Measurements from ENCODE around the gene TNFSF15.

TNFSF15 gene

GRCh38 chr9:114775121-114775520, 30.7 kb downstream of the TNFSF15 start:
- Histone ChIP-seq H2AFZ (ENCODE audit: low read length, unreplicated experiment) (no peak overlapping the region), H3K36me3 (ENCODE audit: insufficient read depth, low read length) (no peaks in the 10 kb centered on the region), H3K4me1 (ENCODE audit: control insufficient read depth, insufficient read depth, low read length, unreplicated experiment) (peaks cover 15% of the 10 kb centered on the region), H3K27ac (ENCODE audit: low read depth, low read length) (no peak overlapping the region), H3K4me3 (ENCODE audit: low read depth, low read length) (no peak overlapping the region), H3K27me3 (ENCODE audit: insufficient read depth, low read length) (no peaks in the 10 kb centered on the region), H3K79me2 (ENCODE audit: control insufficient read depth, insufficient read depth, low read length, unreplicated experiment) (no peaks in the 10 kb centered on the region)

GRCh38 chr9:114774524-114774923, 31.3 kb downstream of the TNFSF15 start:
- Histone ChIP-seq H3K79me2 (ENCODE audit: control insufficient read depth, insufficient read depth, low read length, unreplicated experiment) (no peaks in the 10 kb centered on the region), H3K4me3 (ENCODE audit: low read depth, low read length) (no peak overlapping the region), H3K4me1 (ENCODE audit: control insufficient read depth, insufficient read depth, low read length, unreplicated experiment) (peaks cover 14% of the 10 kb centered on the region), H3K27me3 (ENCODE audit: insufficient read depth, low read length) (no peaks in the 10 kb centered on the region), H3K27ac (ENCODE audit: low read depth, low read length) (no peak overlapping the region), H3K36me3 (ENCODE audit: insufficient read depth, low read length) (no peaks in the 10 kb centered on the region), H2AFZ (ENCODE audit: low read length, unreplicated experiment) (no peak overlapping the region)

- Histone ChIP-seq H3K27ac (ENCODE audit: low read depth, low read length) (no peak overlapping the region), H3K36me3 (ENCODE audit: insufficient read depth, low read length) (no peaks in the 10 kb centered on the region), H3K27me3 (ENCODE audit: insufficient read depth, low read length) (peaks cover 9% of the 10 kb centered on the region; the same call in 1 of the 2 replicates), H3K79me2 (ENCODE audit: control insufficient read depth, insufficient read depth, low read length, unreplicated experiment) (no peaks in the 10 kb centered on the region), H3K4me3 (ENCODE audit: low read depth, low read length) (no peak overlapping the region), H2AFZ (ENCODE audit: low read length, unreplicated experiment) (no peak overlapping the region), H3K4me1 (ENCODE audit: control insufficient read depth, insufficient read depth, low read length, unreplicated experiment) (peaks cover 4% of the 10 kb centered on the region)
Observed at GRCh38 chr9:114771889-114772288, 34.0 kb downstream of the TNFSF15 start.

- Histone ChIP-seq H3K4me3 (ENCODE audit: low read depth, low read length) (no peak overlapping the region), H2AFZ (ENCODE audit: low read length, unreplicated experiment) (no peak overlapping the region), H3K79me2 (ENCODE audit: control insufficient read depth, insufficient read depth, low read length, unreplicated experiment) (no peaks in the 10 kb centered on the region), H3K36me3 (ENCODE audit: insufficient read depth, low read length) (no peaks in the 10 kb centered on the region), H3K27me3 (ENCODE audit: insufficient read depth, low read length) (peaks cover 9% of the 10 kb centered on the region; the same call in 1 of the 2 replicates), H3K4me1 (ENCODE audit: control insufficient read depth, insufficient read depth, low read length, unreplicated experiment) (peaks cover 4% of the 10 kb centered on the region), H3K27ac (ENCODE audit: low read depth, low read length) (no peak overlapping the region)
Observed at GRCh38 chr9:114770991-114771390, 34.8 kb downstream of the TNFSF15 start.

GRCh38 chr9:114769624-114770023, 36.2 kb downstream of the TNFSF15 start:
- H3K79me2 ChIP-seq (ENCODE audit: control insufficient read depth, insufficient read depth, low read length, unreplicated experiment) = no peaks in the 10 kb centered on the region
- peaks cover 4% of the 10 kb centered on the region for H3K4me1 ChIP-seq (ENCODE audit: control insufficient read depth, insufficient read depth, low read length, unreplicated experiment)

GRCh38 chr9:114763220-114763619, 42.6 kb downstream of the TNFSF15 start:
- Histone ChIP-seq H3K27ac (ENCODE audit: low read depth, low read length) (no peak overlapping the region), H3K4me3 (ENCODE audit: low read depth, low read length) (no peak overlapping the region), H3K79me2 (ENCODE audit: control insufficient read depth, insufficient read depth, low read length, unreplicated experiment) (no peaks in the 10 kb centered on the region), H3K4me1 (ENCODE audit: control insufficient read depth, insufficient read depth, low read length, unreplicated experiment) (no peaks in the 10 kb centered on the region), H2AFZ (ENCODE audit: low read length, unreplicated experiment) (no peak overlapping the region), H3K36me3 (ENCODE audit: insufficient read depth, low read length) (no peaks in the 10 kb centered on the region), H3K27me3 (ENCODE audit: insufficient read depth, low read length) (peaks cover 36% of the 10 kb centered on the region; the same call in 1 of the 2 replicates)

More at GRCh38 chr9:114769624-114770023, 36.2 kb downstream of the TNFSF15 start:
- no peak overlapping the region for H2AFZ ChIP-seq (ENCODE audit: low read length, unreplicated experiment)
- H3K36me3 ChIP-seq (ENCODE audit: insufficient read depth, low read length) = no peaks in the 10 kb centered on the region
- H3K27me3 ChIP-seq (ENCODE audit: insufficient read depth, low read length) = peaks cover 14% of the 10 kb centered on the region; the same call in 1 of the 2 replicates
- H3K27ac ChIP-seq (ENCODE audit: low read depth, low read length) = no peak overlapping the region
- no peak overlapping the region for H3K4me3 ChIP-seq (ENCODE audit: low read depth, low read length)

- no peak overlapping the region for H3K27ac ChIP-seq (ENCODE audit: low read depth, low read length)
- H2AFZ ChIP-seq (ENCODE audit: low read length, unreplicated experiment) = no peak overlapping the region
- H3K79me2 ChIP-seq (ENCODE audit: control insufficient read depth, insufficient read depth, low read length, unreplicated experiment) = no peaks in the 10 kb centered on the region
- H3K36me3 ChIP-seq (ENCODE audit: insufficient read depth, low read length) = no peaks in the 10 kb centered on the region
- H3K4me3 ChIP-seq (ENCODE audit: low read depth, low read length) = no peak overlapping the region
- H3K27me3 ChIP-seq (ENCODE audit: insufficient read depth, low read length) = peaks cover 27% of the 10 kb centered on the region; the same call in 1 of the 2 replicates
- no peaks in the 10 kb centered on the region for H3K4me1 ChIP-seq (ENCODE audit: control insufficient read depth, insufficient read depth, low read length, unreplicated experiment)
Observed at GRCh38 chr9:114761523-114761922, 44.3 kb downstream of the TNFSF15 start.

- H2AFZ ChIP-seq (ENCODE audit: low read length, unreplicated experiment) = no peak overlapping the region
- H3K79me2 ChIP-seq (ENCODE audit: control insufficient read depth, insufficient read depth, low read length, unreplicated experiment) = no peaks in the 10 kb centered on the region
- H3K27ac ChIP-seq (ENCODE audit: low read depth, low read length) = no peak overlapping the region
- peaks cover 21% of the 10 kb centered on the region; the same call in 1 of the 2 replicates for H3K27me3 ChIP-seq (ENCODE audit: insufficient read depth, low read length)
- H3K36me3 ChIP-seq (ENCODE audit: insufficient read depth, low read length) = no peaks in the 10 kb centered on the region
- no peaks in the 10 kb centered on the region for H3K4me1 ChIP-seq (ENCODE audit: control insufficient read depth, insufficient read depth, low read length, unreplicated experiment)
- H3K4me3 ChIP-seq (ENCODE audit: low read depth, low read length) = no peak overlapping the region
Observed at GRCh38 chr9:114759512-114760341, 46.1 kb downstream of the TNFSF15 start.

GRCh38 chr9:114757984-114758383, 47.9 kb downstream of the TNFSF15 start:
- no peak overlapping the region for H3K4me3 ChIP-seq (ENCODE audit: low read depth, low read length)
- no peak overlapping the region for H2AFZ ChIP-seq (ENCODE audit: low read length, unreplicated experiment)
- no peak overlapping the region for H3K27ac ChIP-seq (ENCODE audit: low read depth, low read length)

GRCh38 chr9:114757395-114757794, 48.4 kb downstream of the TNFSF15 start:
- Histone ChIP-seq H3K27ac (ENCODE audit: low read depth, low read length) (no peak overlapping the region), H3K36me3 (ENCODE audit: insufficient read depth, low read length) (no peaks in the 10 kb centered on the region), H3K4me1 (ENCODE audit: control insufficient read depth, insufficient read depth, low read length, unreplicated experiment) (no peaks in the 10 kb centered on the region), H3K79me2 (ENCODE audit: control insufficient read depth, insufficient read depth, low read length, unreplicated experiment) (no peaks in the 10 kb centered on the region), H3K4me3 (ENCODE audit: low read depth, low read length) (no peak overlapping the region), H2AFZ (ENCODE audit: low read length, unreplicated experiment) (no peak overlapping the region), H3K27me3 (ENCODE audit: insufficient read depth, low read length) (peaks cover 16% of the 10 kb centered on the region; the same call in 1 of the 2 replicates)

More at GRCh38 chr9:114757984-114758383, 47.9 kb downstream of the TNFSF15 start:
- Histone ChIP-seq H3K27me3 (ENCODE audit: insufficient read depth, low read length) (peaks cover 16% of the 10 kb centered on the region; the same call in 1 of the 2 replicates), H3K36me3 (ENCODE audit: insufficient read depth, low read length) (no peaks in the 10 kb centered on the region), H3K79me2 (ENCODE audit: control insufficient read depth, insufficient read depth, low read length, unreplicated experiment) (no peaks in the 10 kb centered on the region), H3K4me1 (ENCODE audit: control insufficient read depth, insufficient read depth, low read length, unreplicated experiment) (no peaks in the 10 kb centered on the region)

GRCh38 chr9:114756920-114757319, 48.9 kb downstream of the TNFSF15 start:
- no peak overlapping the region for H2AFZ ChIP-seq (ENCODE audit: low read length, unreplicated experiment)
- no peaks in the 10 kb centered on the region for H3K36me3 ChIP-seq (ENCODE audit: insufficient read depth, low read length)
- no peaks in the 10 kb centered on the region for H3K4me1 ChIP-seq (ENCODE audit: control insufficient read depth, insufficient read depth, low read length, unreplicated experiment)
- no peak overlapping the region for H3K4me3 ChIP-seq (ENCODE audit: low read depth, low read length)
- H3K27ac ChIP-seq (ENCODE audit: low read depth, low read length) = no peak overlapping the region
- H3K27me3 ChIP-seq (ENCODE audit: insufficient read depth, low read length) = peaks cover 16% of the 10 kb centered on the region; the same call in 1 of the 2 replicates
- H3K79me2 ChIP-seq (ENCODE audit: control insufficient read depth, insufficient read depth, low read length, unreplicated experiment) = no peaks in the 10 kb centered on the region

Data from ACC112 (cell line).